AG04450 (cell line): ENCODE results near the gene DENND6B. TPM values are rescaled to one million over a fixed set of nuclear protein-coding genes. Genes with fewer than 3 reads are reported as not detected.

ENCODE experiments used
- CTCF ChIA-PET: fragments of 300-600, 350-600 bp; formaldehyde crosslinking; extraction: SDS; loops from one replicate; lab custom pipeline; 2022; ENCODE audit warnings: antibody characterized with exemption, inconsistent platforms; lab: Charles Lee
- POLR2A ChIA-PET: fragments of 350-600 bp; formaldehyde crosslinking; extraction: SDS; loops from one replicate; lab custom pipeline; 2021; ENCODE audit warnings: antibody characterized with exemption, inconsistent platforms; lab: Yijun Ruan, JAX
- DNase-seq: peaks from one replicate; pipeline ENCODE4 v3.0.0-alpha.2; 2011; ENCODE audit warnings: low read depth, low spot score
- H3K27ac ChIP-seq: one replicate; pipeline ENCODE4 v1.5.1; 2012; ENCODE audit warnings: low read depth, low read length, control low read depth
- H3K27me3 ChIP-seq: one replicate; pipeline ENCODE4 v1.6.0; 2012; ENCODE audit warnings: low read length; ENCODE audit not compliant: control insufficient read depth, insufficient read depth
- H3K4me3 ChIP-seq: 2 replicates; pipeline ENCODE4 v1.5.1; 2011; ENCODE audit warnings: mild to moderate bottlenecking, low read depth, low read length, control low read depth
- H3K9me3 ChIP-seq: 2 replicates; pipeline ENCODE4 v1.5.1; 2012; ENCODE audit warnings: low read length; ENCODE audit not compliant: control insufficient read depth, insufficient read depth
- polyA plus RNA-seq: library from polyadenylated mRNA; depleted of rRNA; stranded (reverse); fragments of >200 nt; gene quantifications from 2 replicates; pipeline ENCODE4 v1.2.3, GENCODE V29; 2011
- TF ChIP-seq, protein P1 (sequence below): IDR thresholded peaks from 2 replicates; pipeline ENCODE4 v1.5.1; 2011; ENCODE audit warnings: low read depth, low read length, control low read depth, inconsistent platforms

DENND6B gene
- polyA plus RNA-seq, 1 experiment: 2.4 TPM

DNA sequence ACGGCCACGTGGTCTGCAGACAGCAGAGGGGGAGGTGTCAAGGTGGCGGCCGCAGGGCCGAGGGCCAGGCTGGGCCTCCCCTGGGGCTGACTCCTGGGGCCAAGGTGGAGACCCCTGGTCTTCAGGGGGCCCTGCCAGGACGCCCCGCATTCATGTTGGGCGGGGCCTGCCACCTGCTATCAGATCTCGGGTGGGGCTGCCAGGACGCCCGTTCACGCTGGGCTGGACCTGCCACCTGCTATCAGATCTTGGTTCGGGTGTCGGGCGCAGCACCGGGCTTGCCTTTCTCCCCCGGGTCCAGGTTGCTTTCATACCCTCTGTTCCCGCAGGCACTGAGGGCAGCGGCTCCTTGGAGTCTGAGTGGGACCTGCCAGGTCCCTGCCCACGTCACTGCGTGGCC lies 40.5 kb downstream of the DENND6B start:
- Histone ChIP-seq H3K4me3 (no peak overlapping the region), H3K27me3 (no peaks in the 10 kb centered on the region), H3K27ac (no peak overlapping the region), H3K9me3 (peaks cover 7% of the 10 kb centered on the region; the same call in 1 of the 2 replicates)
- CTCF ChIA-PET: no interaction called here
- DNase-seq: no peak
- TF ChIP-seq, protein P1, sequence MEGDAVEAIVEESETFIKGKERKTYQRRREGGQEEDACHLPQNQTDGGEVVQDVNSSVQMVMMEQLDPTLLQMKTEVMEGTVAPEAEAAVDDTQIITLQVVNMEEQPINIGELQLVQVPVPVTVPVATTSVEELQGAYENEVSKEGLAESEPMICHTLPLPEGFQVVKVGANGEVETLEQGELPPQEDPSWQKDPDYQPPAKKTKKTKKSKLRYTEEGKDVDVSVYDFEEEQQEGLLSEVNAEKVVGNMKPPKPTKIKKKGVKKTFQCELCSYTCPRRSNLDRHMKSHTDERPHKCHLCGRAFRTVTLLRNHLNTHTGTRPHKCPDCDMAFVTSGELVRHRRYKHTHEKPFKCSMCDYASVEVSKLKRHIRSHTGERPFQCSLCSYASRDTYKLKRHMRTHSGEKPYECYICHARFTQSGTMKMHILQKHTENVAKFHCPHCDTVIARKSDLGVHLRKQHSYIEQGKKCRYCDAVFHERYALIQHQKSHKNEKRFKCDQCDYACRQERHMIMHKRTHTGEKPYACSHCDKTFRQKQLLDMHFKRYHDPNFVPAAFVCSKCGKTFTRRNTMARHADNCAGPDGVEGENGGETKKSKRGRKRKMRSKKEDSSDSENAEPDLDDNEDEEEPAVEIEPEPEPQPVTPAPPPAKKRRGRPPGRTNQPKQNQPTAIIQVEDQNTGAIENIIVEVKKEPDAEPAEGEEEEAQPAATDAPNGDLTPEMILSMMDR: no peak
- POLR2A ChIA-PET: no interaction called here

DNA sequence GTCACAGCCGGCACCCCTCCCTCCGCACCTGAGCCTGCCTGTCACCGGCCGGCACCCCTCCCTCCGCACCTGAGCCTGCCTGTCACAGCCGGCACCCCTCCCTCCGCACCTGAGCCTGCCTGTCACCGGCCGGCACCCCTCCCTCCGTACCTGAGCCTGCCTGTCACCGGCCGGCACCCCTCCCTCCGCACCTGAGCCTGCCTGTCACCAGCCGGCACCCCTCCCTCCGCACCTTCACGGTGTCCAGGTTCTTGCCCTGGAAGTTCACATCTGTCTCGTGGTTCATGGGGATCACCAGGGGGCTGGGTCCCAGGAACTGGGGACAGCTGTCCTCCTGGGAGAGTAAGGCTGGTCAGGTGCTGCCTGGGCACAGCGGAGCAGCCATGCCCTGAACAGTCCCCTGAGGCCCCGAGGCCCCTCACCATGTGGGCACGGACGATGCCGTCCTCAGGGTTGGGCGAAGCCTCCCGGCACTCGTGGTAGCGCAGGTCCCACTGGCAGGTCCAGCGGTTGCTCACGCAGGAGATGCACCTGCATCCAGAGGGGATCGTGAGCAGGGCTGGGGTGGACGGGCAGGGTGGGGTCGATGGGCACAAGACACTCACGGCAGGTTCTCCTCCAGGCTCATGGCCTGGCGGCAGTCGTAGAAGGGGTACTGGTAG lies 41.1 kb downstream of the DENND6B start:
- Histone ChIP-seq H3K27ac (no peak overlapping the region), H3K27me3 (no peaks in the 10 kb centered on the region), H3K4me3 (no peak overlapping the region), H3K9me3 (peaks cover 7% of the 10 kb centered on the region; the same call in 1 of the 2 replicates)
- DNase-seq: no peak
- CTCF ChIA-PET: no interaction called here
- TF ChIP-seq, protein P1: no peak
- POLR2A ChIA-PET: no interaction called here

DNA sequence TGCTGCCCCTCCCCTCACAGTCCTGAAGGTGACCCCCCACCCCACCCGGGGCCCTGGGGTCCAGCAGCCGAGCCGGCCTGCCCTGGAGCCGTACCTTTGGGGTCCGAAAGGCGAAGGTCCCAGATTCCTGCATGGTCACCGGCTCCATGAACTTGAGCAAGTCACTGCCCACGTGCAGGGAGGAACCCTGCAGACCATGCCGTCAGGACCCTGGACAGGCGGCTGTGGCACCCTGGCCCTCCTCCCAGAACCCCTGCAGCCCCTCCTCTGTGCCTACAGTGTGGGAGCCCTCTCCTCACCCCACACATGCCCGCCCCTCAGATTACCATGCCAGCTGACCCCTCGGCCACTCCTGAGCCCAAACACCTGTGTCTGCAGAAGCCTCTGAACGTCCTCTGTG lies 42.3 kb downstream of the DENND6B start:
- ChIA-PET POLR2A (interaction anchor here (0.5 kb wide), 1 partner anchor 12 kb away, joined by 5 read pairs; no protein-coding TSS in a partner anchor), CTCF (no interaction called here)
- no peak for DNase-seq
- Histone ChIP-seq H3K27ac (no peak overlapping the region), H3K27me3 (no peaks in the 10 kb centered on the region), H3K9me3 (peaks cover 7% of the 10 kb centered on the region; the same call in 1 of the 2 replicates), H3K4me3 (no peak overlapping the region)
- TF ChIP-seq, protein P1: no peak

DNA sequence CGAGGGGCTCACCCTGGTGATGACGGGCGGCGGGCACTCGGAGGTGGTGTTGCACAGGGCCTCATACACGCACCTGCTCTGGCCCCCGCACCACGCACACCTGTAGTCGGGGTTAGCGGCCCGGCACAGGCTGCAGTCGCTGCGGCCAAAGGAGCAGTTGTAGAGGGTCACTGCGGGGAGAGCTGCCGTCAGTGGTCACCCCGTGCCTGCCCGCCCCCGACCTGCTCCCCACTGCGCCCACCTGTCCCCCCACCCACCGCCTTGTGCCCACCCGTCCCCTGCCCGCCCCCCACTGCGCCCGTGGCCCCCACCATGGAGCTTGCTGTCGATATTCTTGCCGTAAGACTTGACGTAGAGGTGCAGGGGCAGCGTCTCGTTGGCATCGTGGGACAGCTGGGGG lies 43.0 kb downstream of the DENND6B start:
- TF ChIP-seq, protein P1: no peak
- no peak overlapping the region for H3K27ac ChIP-seq
- peaks cover 7% of the 10 kb centered on the region; the same call in 1 of the 2 replicates for H3K9me3 ChIP-seq
- H3K27me3 ChIP-seq: no peaks in the 10 kb centered on the region
- CTCF ChIA-PET: no interaction called here
- no peak overlapping the region for H3K4me3 ChIP-seq
- POLR2A ChIA-PET: no interaction called here
- DNase-seq: no peak
